IPS-11a (cell line): ENCODE data around the gene NINL.
"Not testable (repeated sequence)": the region's sequence is repeated elsewhere in the genome, so short reads cannot be mapped to it uniquely, and the experiment has no call there.

Experiments used
- H3K4me3 ChIP-seq: one replicate; pipeline ENCODE4 v1.5.1; 2013; ENCODE audit warnings: low read depth, low read length, control low read depth

NINL gene

DNA sequence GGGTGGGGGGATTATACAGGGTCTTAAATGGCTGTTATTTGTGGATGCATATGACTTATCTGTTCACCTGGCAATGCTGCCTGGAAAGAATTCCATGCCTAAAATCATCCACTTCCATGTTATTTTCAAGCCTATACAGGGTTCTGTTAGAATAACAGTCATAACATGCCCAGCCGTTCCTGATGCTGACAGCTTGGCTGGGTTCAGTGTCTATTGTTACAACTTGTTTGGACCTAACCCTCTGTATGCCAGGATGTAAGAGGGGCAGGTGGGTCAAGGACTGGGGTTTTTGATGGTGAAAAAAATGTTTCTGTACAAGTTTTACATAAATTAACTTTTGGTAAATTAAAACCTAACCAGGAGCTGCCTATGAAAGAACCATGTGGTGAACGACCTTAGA is 98.0 kb downstream of the NINL start:
- no peak overlapping the region for H3K4me3 ChIP-seq

GRCh38 chr20:25486377-25486776 is 99.0 kb downstream of the NINL start:
- H3K4me3 ChIP-seq, result no peak overlapping the region

DNA sequence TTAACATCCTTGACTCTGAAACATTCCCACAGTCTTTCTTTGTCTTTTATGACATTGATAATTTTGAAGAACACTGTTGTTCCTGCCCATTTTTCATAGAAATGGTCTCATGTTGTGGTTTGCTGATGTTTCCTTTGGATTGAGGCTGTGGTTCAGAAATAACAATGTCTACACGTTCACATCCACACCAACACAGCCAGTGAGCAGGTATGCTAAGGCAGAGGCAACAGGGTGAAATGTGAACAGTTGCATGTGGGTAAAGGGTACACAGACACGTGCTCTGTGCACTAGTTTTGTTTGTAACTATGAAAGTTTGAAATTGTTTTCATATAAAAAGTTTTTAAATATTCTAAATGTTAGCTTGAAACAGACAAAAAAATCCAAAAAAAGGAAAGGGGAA is 99.5 kb downstream of the NINL start:
- H3K4me3 ChIP-seq, result no peak overlapping the region

GRCh38 chr20:25484911-25485511 is 100.3 kb downstream of the NINL start:
- H3K4me3 ChIP-seq, result no peak overlapping the region

DNA sequence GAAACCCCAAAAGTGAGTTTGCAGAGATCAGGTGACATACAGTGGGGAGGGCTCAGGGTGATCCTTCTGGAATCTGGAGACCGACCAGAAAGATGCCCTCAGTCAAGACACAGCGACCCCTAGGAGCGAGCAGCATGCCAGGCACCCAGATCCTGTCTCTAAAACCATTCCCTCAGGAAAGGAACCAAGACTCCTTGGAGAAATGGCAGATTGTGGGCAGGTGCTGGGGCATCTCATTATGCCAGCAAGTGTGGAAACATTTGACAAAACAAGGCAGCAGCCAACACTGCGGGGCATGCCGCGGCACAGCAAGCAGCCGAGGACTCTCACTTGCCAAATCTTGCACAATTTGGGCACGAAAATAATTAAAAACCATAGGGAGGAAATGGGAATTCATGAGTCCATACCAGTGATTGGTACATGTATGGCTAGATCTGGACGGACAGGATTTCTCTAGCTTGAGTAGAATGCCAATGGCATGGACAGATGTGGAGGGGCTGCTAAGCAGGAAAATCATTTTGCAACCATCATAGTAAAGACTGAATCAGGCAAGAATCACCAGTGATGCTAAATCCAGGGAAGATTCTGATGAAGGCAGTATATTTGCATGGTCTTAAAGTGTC is 101.0 kb downstream of the NINL start:
- no peak overlapping the region for H3K4me3 ChIP-seq

DNA sequence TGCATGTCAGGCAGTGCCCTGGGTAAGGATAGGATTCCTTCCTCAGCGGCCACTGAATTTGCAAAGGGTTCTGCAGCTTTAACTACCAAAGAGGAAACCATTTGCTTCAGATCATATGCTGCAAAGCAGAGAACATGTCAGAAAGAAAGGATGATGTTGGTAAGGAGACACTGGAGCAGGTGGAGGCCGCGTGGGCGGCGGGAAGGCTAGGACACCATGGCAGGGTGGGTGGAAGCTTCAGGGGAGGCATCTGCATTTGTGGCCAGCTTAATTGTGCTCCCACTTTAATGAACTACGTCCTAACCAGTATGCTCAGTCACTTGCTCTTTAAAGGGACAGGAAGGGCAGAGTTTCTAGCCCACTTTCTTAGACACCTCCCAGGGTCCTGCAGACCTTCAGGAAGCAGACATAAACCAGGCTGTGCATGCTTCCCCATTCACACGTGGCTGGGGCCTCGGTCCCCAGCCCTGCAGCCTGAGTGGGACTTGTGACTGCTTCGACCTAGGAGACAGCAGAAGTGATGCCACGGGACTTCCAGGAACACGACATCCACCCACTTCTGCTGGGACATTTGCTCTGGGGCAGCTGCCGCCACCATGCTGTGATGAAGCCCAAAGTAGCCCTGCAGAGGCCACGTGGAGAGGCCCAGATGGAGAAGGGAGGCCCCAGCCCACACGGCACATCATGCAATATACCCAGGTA is 101.7 kb downstream of the NINL start:
- no peak overlapping the region for H3K4me3 ChIP-seq

GRCh38 chr20:25481918-25482253 is 103.4 kb downstream of the NINL start:
- H3K4me3 ChIP-seq, result no peak overlapping the region

GRCh38 chr20:25481235-25481917 is 104.0 kb downstream of the NINL start:
- H3K4me3 ChIP-seq, result no peak overlapping the region

GRCh38 chr20:25480797-25481196 is 104.5 kb downstream of the NINL start:
- no peak overlapping the region for H3K4me3 ChIP-seq

DNA sequence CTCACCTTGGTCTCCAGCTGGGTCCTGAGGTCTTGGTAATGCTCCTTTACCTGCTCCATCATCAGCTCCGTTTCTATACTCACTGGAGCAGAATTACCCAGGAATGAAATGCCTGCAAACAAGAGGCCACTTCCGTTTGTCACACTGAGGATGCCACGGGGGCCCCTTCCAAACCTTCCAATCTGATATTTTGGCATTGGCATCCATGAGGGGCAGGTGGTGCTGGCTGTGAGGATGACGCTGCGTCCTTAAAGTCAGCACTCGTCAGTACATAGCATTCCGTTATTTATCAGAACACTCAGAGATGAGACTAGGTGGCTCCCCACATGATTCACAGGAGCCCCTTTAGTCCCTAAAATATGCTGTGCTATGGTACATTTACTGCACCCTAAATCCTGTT is 105.2 kb downstream of the NINL start:
- H3K4me3 ChIP-seq, result no peak overlapping the region

DNA sequence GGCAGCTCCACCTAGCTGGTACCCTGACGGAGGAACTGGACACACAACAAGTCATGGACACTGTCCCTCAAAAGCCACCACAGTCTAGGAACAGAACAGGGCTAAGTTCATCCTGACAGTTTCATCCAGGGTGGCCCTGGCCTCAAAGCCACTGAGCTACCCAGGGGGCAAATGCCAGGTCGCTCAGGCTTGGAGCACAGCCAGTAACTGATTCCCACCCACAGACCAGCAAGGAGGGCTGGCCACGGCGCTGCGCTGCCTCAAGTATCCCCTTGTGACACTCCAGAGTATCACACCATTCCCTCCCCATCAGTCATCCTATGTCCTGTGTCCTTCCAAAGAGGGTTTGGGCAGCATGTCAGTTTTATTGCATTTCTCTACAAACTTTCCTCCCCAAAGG is 105.7 kb downstream of the NINL start:
- no peak overlapping the region for H3K4me3 ChIP-seq

DNA sequence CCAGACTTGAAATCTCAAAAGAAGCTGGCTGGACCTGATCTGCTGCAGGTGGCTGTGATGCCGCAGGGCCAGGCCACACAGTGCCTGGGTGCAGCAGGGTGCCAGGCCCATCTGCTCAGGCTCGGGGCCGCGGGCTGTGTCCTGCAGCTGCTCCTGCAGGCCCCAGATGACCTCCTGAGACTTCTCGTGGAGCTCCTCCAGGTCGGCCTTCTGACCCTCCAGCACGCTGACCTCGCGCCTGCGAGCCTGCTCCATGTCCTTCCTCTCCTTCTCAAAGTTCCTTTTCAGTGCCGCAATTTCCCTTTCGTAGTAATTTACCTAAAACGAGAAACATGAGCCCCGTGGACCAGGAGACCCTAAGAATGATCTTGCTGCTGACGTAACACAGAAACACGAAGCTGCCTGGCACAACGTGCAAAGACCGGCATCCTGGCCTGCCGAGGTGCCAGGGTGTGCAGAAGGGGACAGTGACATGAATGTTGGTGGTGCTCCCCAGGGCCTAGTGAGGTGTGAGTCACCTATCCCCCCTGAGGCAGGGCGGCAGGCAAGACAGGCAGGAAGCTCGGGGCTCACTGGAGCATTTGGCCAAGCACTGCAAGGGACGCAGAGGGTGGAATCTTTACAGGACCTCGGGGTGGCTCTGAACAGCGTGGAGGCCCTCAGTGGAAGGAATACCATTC is 106.3 kb downstream of the NINL start:
- H3K4me3 ChIP-seq, result no peak overlapping the region

GRCh38 chr20:25477014-25477882 is 108.1 kb downstream of the NINL start:
- no peak overlapping the region for H3K4me3 ChIP-seq

- H3K4me3 ChIP-seq, result no peak overlapping the region
Observed at GRCh38 chr20:25476106-25477013, 109.0 kb downstream of the NINL start.

- not testable (repeated sequence) for H3K4me3 ChIP-seq
Observed at GRCh38 chr20:25473297-25473696, 112.0 kb downstream of the NINL start.

DNA sequence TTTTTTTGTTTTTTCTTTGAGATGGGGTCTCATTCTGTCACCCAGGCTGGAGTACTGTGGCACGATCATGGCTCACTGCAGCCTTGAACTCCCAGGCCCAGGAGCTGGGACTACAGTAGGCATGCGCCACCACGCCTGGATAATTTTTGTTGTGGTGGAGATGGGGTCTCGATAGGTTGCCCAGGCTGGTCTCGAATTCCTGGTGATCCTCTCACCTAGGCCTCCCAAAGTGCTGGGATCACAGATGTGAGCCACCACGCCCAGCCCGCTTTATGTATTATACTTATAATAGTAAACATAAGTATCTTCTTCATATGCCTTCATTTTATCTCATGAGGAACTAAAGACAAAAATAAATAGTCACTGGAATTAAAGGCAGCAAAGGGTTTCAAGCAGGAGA is 114.3 kb downstream of the NINL start:
- no peak overlapping the region for H3K4me3 ChIP-seq

DNA sequence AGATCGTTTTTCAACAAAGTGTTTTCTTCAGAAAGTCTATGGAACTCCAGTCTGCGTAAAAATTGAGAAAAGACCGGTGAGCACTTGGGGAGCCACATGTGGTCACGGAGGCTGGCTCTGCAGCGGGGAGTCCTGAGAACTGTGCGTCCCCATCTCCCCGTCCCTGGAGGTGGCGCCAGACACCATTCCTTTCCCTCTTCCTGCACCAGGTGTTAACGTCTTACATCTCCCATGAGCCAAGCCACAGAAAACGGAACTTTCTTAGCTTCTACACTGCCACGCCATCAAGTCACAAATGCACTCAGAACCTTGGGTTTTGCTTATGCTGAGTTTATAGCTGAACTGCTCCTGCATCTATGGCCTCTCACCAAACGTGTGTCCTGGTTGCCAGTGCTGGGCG is 115.3 kb downstream of the NINL start:
- H3K4me3 ChIP-seq, result no peak overlapping the region

- no peak overlapping the region for H3K4me3 ChIP-seq
Observed at GRCh38 chr20:25469558-25469957, 115.8 kb downstream of the NINL start.
